CD14-positive monocyte (primary cell): ENCODE data around the gene OXSR1. TPM values are rescaled to one million over a fixed set of nuclear protein-coding genes. Genes with fewer than 3 reads are reported as not detected.

Experiments used
- DNase-seq, 3 donors: peaks; one replicate each; pipeline ENCODE4 v3.0.0-alpha.2; 2011 to 2022
- H2AFZ ChIP-seq: 2 replicates; pipeline ENCODE4 v1.6.0; 2012; ENCODE audit warnings: mild to moderate bottlenecking, low read depth, low read length, inconsistent platforms; ENCODE audit not compliant: insufficient read depth, poor library complexity, severe bottlenecking
- H3K27ac ChIP-seq, 2 donors: 1 replicate in 1 of 2; 2 replicates in 1 of 2; pipeline ENCODE4 v1.5.1; 2012 to 2013; ENCODE audit warnings: low read length in 2 of 2, control low read depth in 1 of 2, inconsistent platforms in 1 of 2, low read depth in 1 of 2, mild to moderate bottlenecking in 1 of 2
- H3K27me3 ChIP-seq, 2 donors: one replicate each; pipeline versions ENCODE4 v1.6.0 to v1.6.1; 2011 to 2013; ENCODE audit warnings: low read length in 2 of 2; ENCODE audit not compliant: control insufficient read depth in 2 of 2, insufficient read depth in 2 of 2
- H3K36me3 ChIP-seq, 2 donors: replicated peaks in 1 of 2; 1 replicate in 1 of 2; 2 replicates in 1 of 2; pipeline versions ENCODE4 v1.5.1 to v1.6.1; 2012 to 2013; ENCODE audit warnings: low read length in 2 of 2, control low read depth in 1 of 2, inconsistent platforms in 1 of 2, mild to moderate bottlenecking in 1 of 2; ENCODE audit not compliant: insufficient read depth in 2 of 2, control insufficient read depth in 1 of 2
- H3K4me1 ChIP-seq, 2 donors: 1 replicate in 1 of 2; 2 replicates in 1 of 2; pipeline versions ENCODE4 v1.5.1 to v1.6.1; 2012 to 2013; ENCODE audit warnings: low read length in 2 of 2, control low read depth in 1 of 2, inconsistent platforms in 1 of 2, mild to moderate bottlenecking in 1 of 2, moderate library complexity in 1 of 2; ENCODE audit not compliant: insufficient read depth in 2 of 2, control insufficient read depth in 1 of 2
- H3K4me2 ChIP-seq: replicated peaks from 2 replicates; pipeline ENCODE3; 2012; ENCODE audit warnings: low read length, moderate library complexity, mild to moderate bottlenecking; ENCODE audit not compliant: poor library complexity, severe bottlenecking; ENCODE audit errors: extremely low read depth
- H3K4me3 ChIP-seq, 3 experiments: fragments of 200-600 bp in 1 of 3; sonication (generic) in 1 of 3; replicated peaks in 1 of 3; 1 replicate in 2 of 3; 2 replicates in 1 of 3; pipeline ENCODE4 v1.5.1; 2011 to 2013; ENCODE audit warnings: low read length in 3 of 3, mild to moderate bottlenecking in 3 of 3, control low read depth in 2 of 3, low read depth in 2 of 3, inconsistent platforms in 1 of 3, moderate library complexity in 1 of 3
- H3K79me2 ChIP-seq: 2 replicates; pipeline ENCODE4 v1.6.0; 2012; ENCODE audit warnings: mild to moderate bottlenecking, control low read depth, inconsistent platforms, low read length, moderate library complexity; ENCODE audit not compliant: insufficient read depth
- H3K9ac ChIP-seq: 2 replicates; pipeline ENCODE4 v1.6.0; 2017; ENCODE audit warnings: low read length, mild to moderate bottlenecking; ENCODE audit not compliant: insufficient read depth, poor library complexity, severe bottlenecking
- H3K9me3 ChIP-seq, 2 donors: replicated peaks in 1 of 2; 1 replicate in 1 of 2; 2 replicates in 1 of 2; pipeline versions ENCODE4 v1.5.1 to v1.6.1; 2012 to 2013; ENCODE audit warnings: low read length in 2 of 2, control low read depth in 1 of 2; ENCODE audit not compliant: control insufficient read depth in 1 of 2, insufficient read depth in 1 of 2
- H4K20me1 ChIP-seq: 2 replicates; pipeline ENCODE4 v1.6.0; 2012; ENCODE audit warnings: mild to moderate bottlenecking, low read length, control low read depth, moderate library complexity; ENCODE audit not compliant: insufficient read depth
- H3K27ac Mint-ChIP-seq, 7 donors: one replicate each; pipeline ENCODE4 v1.8.0; 2020; ENCODE audit warnings: mild to moderate bottlenecking in 7 of 7, mixed read lengths in 7 of 7, moderate library complexity in 6 of 7, inconsistent platforms in 2 of 7
- H3K27me3 Mint-ChIP-seq, 3 donors: one replicate each; pipeline ENCODE4 v1.8.0; 2021 to 2022; ENCODE audit warnings: low read depth in 3 of 3, mild to moderate bottlenecking in 3 of 3, mixed read lengths in 3 of 3, moderate library complexity in 3 of 3, inconsistent platforms in 1 of 3
- H3K36me3 Mint-ChIP-seq, 2 donors: one replicate each; pipeline ENCODE4 v1.8.0; 2020; ENCODE audit warnings: mixed read lengths in 2 of 2, inconsistent platforms in 1 of 2, mild to moderate bottlenecking in 1 of 2
- H3K4me1 Mint-ChIP-seq: one replicate; pipeline ENCODE4 v1.8.0; 2020; ENCODE audit warnings: mild to moderate bottlenecking, mixed read lengths
- H3K4me3 Mint-ChIP-seq, 2 donors: one replicate each; pipeline ENCODE4 v1.8.0; 2020; ENCODE audit warnings: mild to moderate bottlenecking in 2 of 2, mixed read lengths in 2 of 2, moderate library complexity in 1 of 2
- H3K9me3 Mint-ChIP-seq, 7 donors: one replicate each; pipeline ENCODE4 v1.8.0; 2020 to 2022; ENCODE audit warnings: mixed read lengths in 7 of 7, mild to moderate bottlenecking in 6 of 7, moderate library complexity in 6 of 7, inconsistent platforms in 2 of 7
- WGBS: methylation state at CpG from one replicate; pipeline ENCODE4 v1.1.5; 2013; ENCODE audit warnings: missing lambda C conversion rate; ENCODE audit not compliant: insufficient coverage; 5-methylcytosine and 5-hydroxymethylcytosine counted together
- intact Hi-C, 2 donors: fragments of 100-400 bp; cut with micrococcal nuclease; formaldehyde crosslinking; loops; one replicate each; pipeline versions ENCODE4 v1.15.0 to v1.15.1; 2023
- polyA plus RNA-seq, 3 donors: library from polyadenylated mRNA; depleted of rRNA in 1 of 3; unstranded in 2 of 3; stranded (reverse) in 1 of 3; fragments of 300-500 nt in 2 of 3; fragments of >200 nt in 1 of 3; fragmentation: Illumina TruSeq in 2 of 3; gene quantifications; 1 replicate in 2 of 3; 2 replicates in 1 of 3; pipeline ENCODE4 v1.2.3, GENCODE V29; 2012 to 2021
- small RNA-seq: library from RNA; depleted of rRNA; stranded (forward); fragments of <200 nt; gene quantifications from one replicate; pipeline ENCODE3, GENCODE V24; 2012; ENCODE audit warnings: low read depth; ENCODE audit not compliant: insufficient read length
- TF ChIP-seq, protein P1 (sequence below): fragments of 200-600 bp; IDR thresholded peaks from one replicate; pipeline ENCODE4 v1.8.0; 2022; ENCODE audit warnings: antibody characterized with exemption, mild to moderate bottlenecking

Gene OXSR1
- polyA plus RNA-seq, 3 donors: 9.4 to 20.3 (median 12.3) TPM

GRCh38 chr3:38297947-38298711 lies 132.8 kb downstream of the OXSR1 start:
- TF ChIP-seq, protein P1, sequence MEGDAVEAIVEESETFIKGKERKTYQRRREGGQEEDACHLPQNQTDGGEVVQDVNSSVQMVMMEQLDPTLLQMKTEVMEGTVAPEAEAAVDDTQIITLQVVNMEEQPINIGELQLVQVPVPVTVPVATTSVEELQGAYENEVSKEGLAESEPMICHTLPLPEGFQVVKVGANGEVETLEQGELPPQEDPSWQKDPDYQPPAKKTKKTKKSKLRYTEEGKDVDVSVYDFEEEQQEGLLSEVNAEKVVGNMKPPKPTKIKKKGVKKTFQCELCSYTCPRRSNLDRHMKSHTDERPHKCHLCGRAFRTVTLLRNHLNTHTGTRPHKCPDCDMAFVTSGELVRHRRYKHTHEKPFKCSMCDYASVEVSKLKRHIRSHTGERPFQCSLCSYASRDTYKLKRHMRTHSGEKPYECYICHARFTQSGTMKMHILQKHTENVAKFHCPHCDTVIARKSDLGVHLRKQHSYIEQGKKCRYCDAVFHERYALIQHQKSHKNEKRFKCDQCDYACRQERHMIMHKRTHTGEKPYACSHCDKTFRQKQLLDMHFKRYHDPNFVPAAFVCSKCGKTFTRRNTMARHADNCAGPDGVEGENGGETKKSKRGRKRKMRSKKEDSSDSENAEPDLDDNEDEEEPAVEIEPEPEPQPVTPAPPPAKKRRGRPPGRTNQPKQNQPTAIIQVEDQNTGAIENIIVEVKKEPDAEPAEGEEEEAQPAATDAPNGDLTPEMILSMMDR: peak; percentile 59
- H3K9me3 ChIP-seq: no peaks in the 10 kb centered on the region

More at GRCh38 chr3:38297947-38298711, 132.8 kb downstream of the OXSR1 start:
- Mint-ChIP-seq H3K4me3 (no peak overlapping the region), H3K4me1 (no peaks in the 10 kb centered on the region), H3K36me3 (no peaks in the 10 kb centered on the region), H3K27ac (peak overlapping the region in 1 of 7 donors; percentile 68), H3K27me3 (peaks cover 4 to 7% (median 6%) of the 10 kb centered on the region in 3 donors), H3K9me3 (no peaks in the 10 kb centered on the region)
- intact Hi-C loops: no loop called here
- Histone ChIP-seq H3K36me3 (no peaks in the 10 kb centered on the region), H3K9ac (no peak overlapping the region), H3K4me1 (no peaks in the 10 kb centered on the region), H3K4me3 (no peak overlapping the region), H3K79me2 (no peaks in the 10 kb centered on the region), H4K20me1 (no peaks in the 10 kb centered on the region), H3K27me3 (no peaks in the 10 kb centered on the region), H3K4me2 (no peak overlapping the region), H3K27ac (no peak overlapping the region), H2AFZ (no peak overlapping the region)
- no peak for DNase-seq
- 90% methylated on average over 3 of the region's 5 CpGs for WGBS

Small RNA genes within 50 kb of the gene (small RNA-seq; reads per million reads assigned to genes)
- gene RF00019 (not detected), gene RNU6-235P (not detected)

Other genes with a start within 250 kb of the OXSR1 start
- gene VILL, start 174.8 kb upstream of the OXSR1 start, polyA plus RNA-seq: 10 to 100 TPM in 1 of 3 donors, 1 to 10 TPM in 2; 4.4 to 29.1 (median 7.4) TPM
- gene PLCD1, start 135.9 kb upstream of the OXSR1 start, polyA plus RNA-seq: 1 to 10 TPM; 4.1 to 6.4 (median 6.0) TPM
- under 1 TPM; 0.11 to 0.81 (median 0.14) TPM for gene DLEC1, start 126.3 kb upstream of the OXSR1 start, polyA plus RNA-seq
- gene ACAA1, start 28.4 kb upstream of the OXSR1 start, polyA plus RNA-seq: 100 to 1,000 TPM; 123 to 268 (median 133) TPM
- 100 to 1,000 TPM; 286 to 427 (median 398) TPM for gene MYD88, start 26.9 kb upstream of the OXSR1 start, polyA plus RNA-seq
- gene SLC22A13, start 100.3 kb downstream of the OXSR1 start, polyA plus RNA-seq: under 1 TPM in 1 of 3 donors, not detected in 2; 0.19 TPM
- gene SLC22A14, start 116.8 kb downstream of the OXSR1 start, polyA plus RNA-seq: under 1 TPM in 1 of 3 donors, not detected in 2; 0.45 TPM
- gene XYLB, start 181.2 kb downstream of the OXSR1 start, polyA plus RNA-seq: under 1 TPM; 0.60 to 1.00 (median 0.74) TPM